ENCODE measurements around the gene LINC01488.

Gene LINC01488

GRCh38 chr11:69542314-69543168 is 61.1 kb downstream of the LINC01488 start:
- DNase-seq: no peak

All from nucleus accumbens (tissue), 56 donors.